22Rv1 (cell line): ENCODE measurements around the gene MYLIP.

ENCODE experiments used
- H3K27ac ChIP-seq: fragments of 450-650 bp; 2 replicates; pipeline ENCODE4 v1.5.1; 2017
- CTCF ChIP-seq: fragments of 450-650 bp; IDR thresholded peaks from 2 replicates; pipeline ENCODE4 v1.5.1; 2017; ENCODE audit warnings: mild to moderate bottlenecking
- ZFX ChIP-seq: fragments of 450-650 bp; IDR thresholded peaks from 2 replicates; pipeline ENCODE4 v1.6.1; 2017; ENCODE audit warnings: antibody characterized with exemption, borderline replicate concordance

MYLIP gene

GRCh38 chr6:16097382-16098171, 31.3 kb upstream of the MYLIP start:
- TF ChIP-seq ZFX (no peak), CTCF (no peak)
- no peak overlapping the region for H3K27ac ChIP-seq

DNA sequence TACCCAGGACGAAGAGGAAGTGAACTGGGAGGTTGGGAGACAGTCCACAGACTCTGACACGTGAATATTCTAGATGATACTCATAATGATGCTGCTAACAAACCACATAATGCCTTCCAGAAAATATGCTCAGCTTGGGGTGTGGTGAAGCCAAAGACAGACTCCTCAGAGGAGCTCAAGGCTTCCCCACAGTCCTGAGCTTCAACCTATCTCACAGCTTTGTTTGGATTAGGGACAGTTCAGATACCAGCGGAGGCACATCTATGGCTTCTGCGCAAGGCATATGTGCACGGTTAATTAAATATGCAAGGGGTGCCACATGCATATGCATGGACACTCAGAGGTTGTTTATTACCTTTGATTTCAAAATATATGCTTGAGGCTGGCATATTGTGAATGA, 30.7 kb upstream of the MYLIP start:
- no peak for TF ChIP-seq CTCF
- TF ChIP-seq ZFX, result no peak
- no peak overlapping the region for H3K27ac ChIP-seq

- no peak overlapping the region for H3K27ac ChIP-seq
- TF ChIP-seq ZFX, result no peak
- TF ChIP-seq CTCF, result no peak
These were observed 26.7 kb upstream of the MYLIP start for GRCh38 chr6:16102208-16102607.

DNA sequence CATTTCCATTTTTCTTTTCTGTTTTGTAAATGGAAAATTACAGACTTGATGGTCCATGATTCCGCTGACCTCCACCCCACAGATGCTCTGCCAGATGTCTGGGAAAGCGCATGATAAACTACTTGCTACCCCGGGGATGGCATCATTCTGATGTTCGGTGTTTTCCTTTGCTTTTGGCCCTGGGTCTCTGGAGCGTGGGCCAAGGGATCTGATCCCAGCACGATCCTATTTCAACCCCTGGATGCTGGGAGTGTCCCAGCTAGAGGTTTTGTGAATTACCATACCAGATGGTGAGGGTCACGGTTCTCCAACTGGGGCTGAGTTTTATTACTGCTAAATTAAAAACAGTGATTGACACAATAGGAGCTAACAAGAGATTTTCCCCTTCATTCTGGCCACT, 25.2 kb upstream of the MYLIP start:
- no peak for TF ChIP-seq CTCF
- TF ChIP-seq ZFX, result no peak
- no peak overlapping the region for H3K27ac ChIP-seq

DNA sequence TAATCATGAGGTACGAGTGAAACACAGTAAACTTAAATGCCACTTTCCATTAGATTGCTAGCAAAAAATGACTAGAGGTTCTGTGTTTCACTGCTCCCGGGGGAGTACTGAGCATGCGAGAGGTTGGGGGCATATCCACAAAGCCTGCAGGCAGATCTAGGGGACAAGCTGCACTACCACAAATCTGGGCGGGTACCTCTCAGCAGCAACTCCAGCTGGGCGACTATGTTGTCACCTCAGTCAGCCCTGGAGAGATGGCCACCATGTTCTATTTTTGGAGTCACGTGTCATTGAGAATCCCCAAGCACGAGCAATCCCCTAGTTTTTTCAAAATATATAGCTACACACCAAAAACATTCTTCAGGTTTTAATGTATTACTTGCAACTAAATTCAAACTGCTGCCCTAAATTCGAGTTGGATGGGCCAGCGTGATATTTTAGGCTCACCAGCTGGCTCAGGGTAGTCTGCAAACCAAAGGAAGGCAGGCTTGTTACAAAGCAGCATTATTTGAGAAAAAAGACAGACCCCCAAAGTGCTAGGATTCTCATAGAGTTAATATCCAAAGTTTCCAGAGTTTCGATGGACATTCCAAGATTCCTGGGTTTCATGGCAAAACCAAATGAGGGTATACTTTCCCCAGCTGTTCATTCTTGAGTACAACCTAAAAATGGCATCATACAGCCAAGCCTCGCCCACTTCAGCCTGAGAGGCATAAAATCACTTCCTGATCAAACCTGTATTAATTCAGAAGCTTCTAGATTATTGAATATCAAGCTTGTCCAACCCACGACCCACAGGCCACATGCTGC, 24.1 kb upstream of the MYLIP start:
- TF ChIP-seq CTCF (no peak), ZFX (no peak)
- no peak overlapping the region for H3K27ac ChIP-seq

DNA sequence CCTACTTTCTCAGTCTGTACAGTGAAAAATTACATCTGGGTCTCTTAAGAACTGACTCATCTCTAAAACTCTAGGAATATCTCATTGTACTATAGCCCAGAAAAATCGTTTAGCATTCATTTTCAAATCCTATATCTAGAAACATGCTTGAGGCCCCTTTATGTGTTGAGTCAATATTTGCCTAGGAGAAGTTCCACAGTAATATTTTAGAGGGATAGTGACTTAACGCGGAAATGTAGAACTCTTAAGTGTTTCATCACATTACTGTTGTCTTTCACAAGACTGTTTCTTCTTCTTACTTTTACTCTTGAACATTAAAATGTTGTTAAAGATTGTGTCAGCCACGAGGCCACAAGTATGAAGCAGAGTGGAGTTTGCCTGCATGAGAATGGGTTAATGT, 23.0 kb upstream of the MYLIP start:
- H3K27ac ChIP-seq, result no peak overlapping the region
- TF ChIP-seq CTCF (no peak), ZFX (no peak)

DNA sequence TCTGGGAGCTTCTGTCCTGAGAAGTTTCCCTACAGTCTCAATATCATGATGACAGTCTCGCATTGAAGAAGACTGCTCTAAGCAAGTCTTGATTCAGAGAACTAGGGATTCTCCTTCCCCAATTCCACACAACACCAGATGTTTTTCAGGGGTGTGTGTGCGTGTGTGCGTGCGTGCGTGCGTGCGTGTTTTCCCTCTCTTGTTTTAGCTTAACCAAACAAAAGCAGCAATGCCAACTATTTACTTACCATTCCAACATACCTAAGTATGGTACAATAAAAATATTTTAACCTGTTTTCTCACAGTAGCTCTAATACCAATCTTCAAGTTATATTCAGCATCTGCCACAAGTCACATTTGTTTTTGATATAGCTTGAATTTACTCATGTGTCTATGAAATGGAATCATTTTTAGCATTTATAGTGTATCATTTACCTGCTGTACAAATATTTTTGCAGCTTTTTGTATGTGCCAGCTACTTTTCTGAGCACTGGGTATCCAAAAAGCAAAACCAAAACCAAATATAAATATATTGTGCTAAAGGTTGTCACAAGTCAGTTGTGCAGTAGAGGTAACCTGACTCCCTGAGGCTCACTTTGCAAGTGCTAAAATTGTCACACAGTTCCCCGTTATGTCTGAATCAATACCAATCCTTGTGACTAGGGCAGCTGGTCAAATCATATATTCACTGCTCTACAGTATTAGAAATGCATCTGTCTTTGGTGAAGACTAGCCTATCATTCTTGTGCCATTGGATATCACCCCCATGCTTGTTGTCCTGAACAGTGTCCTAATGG, 21.7 kb upstream of the MYLIP start:
- no peak for TF ChIP-seq CTCF
- no peak for TF ChIP-seq ZFX
- no peak overlapping the region for H3K27ac ChIP-seq
